ENCODE measurements around the gene ARHGAP28. TPM values are rescaled to one million over a fixed set of nuclear protein-coding genes. Genes with fewer than 3 reads are reported as not detected.

The ARHGAP28 gene
- total RNA-seq, 4 donors from 2014 or later: 1.0 to 39.0 (median 8.7) TPM

DNA sequence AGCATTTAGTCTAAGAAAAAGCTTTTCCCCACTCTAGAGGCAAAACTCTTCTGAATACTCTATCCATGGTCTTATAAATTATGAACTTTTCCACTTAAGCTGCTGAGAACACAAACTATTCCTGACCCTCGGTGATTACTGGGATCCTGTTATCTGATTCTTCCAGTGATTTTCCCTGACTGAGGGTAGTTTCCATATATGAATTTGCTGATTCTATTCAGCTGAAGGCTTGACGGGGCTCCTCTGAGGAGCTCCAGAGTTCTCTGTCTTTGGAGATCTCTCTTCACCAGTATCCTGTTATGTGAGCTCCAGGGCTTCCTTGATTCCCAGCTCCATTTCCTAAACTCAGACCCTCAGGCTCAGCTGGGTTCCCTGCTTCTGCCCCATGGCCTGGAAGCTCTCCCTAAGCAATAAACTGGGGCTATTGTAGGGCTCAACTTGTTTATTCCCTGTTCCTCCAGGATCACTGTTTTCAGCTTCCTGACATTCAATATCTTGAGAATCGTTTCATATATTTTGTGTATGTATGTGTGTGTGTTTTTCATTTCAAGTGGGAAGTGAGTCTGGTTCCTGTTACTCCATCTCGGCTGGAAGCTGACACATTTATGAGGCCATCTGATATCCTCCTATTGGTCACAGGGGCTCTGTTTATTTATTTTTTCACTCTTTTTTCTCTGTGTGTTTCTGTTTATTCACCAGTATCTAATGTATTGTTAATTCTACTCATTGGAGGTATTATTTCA, 78.2 kb downstream of the ARHGAP28 start:
- H3K27ac ChIP-seq: no peak overlapping the region
- no peaks in the 10 kb centered on the region for H3K9me3 ChIP-seq
- no peaks in the 10 kb centered on the region for H3K4me1 ChIP-seq
- TF ChIP-seq POLR2A (IDR thresholded peaks at IDR 0.05): no peak
- TF ChIP-seq, protein P1, sequence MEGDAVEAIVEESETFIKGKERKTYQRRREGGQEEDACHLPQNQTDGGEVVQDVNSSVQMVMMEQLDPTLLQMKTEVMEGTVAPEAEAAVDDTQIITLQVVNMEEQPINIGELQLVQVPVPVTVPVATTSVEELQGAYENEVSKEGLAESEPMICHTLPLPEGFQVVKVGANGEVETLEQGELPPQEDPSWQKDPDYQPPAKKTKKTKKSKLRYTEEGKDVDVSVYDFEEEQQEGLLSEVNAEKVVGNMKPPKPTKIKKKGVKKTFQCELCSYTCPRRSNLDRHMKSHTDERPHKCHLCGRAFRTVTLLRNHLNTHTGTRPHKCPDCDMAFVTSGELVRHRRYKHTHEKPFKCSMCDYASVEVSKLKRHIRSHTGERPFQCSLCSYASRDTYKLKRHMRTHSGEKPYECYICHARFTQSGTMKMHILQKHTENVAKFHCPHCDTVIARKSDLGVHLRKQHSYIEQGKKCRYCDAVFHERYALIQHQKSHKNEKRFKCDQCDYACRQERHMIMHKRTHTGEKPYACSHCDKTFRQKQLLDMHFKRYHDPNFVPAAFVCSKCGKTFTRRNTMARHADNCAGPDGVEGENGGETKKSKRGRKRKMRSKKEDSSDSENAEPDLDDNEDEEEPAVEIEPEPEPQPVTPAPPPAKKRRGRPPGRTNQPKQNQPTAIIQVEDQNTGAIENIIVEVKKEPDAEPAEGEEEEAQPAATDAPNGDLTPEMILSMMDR (IDR thresholded peaks at IDR 0.05): no peak
- DNase-seq: no peak
- H3K36me3 ChIP-seq: no peaks in the 10 kb centered on the region
- intact Hi-C loops (cut with DNase I; ENCODE audit: low total_unique reads): no loop called here
- no peak overlapping the region for H3K4me3 ChIP-seq
- H3K27me3 ChIP-seq: no peaks in the 10 kb centered on the region

DNA sequence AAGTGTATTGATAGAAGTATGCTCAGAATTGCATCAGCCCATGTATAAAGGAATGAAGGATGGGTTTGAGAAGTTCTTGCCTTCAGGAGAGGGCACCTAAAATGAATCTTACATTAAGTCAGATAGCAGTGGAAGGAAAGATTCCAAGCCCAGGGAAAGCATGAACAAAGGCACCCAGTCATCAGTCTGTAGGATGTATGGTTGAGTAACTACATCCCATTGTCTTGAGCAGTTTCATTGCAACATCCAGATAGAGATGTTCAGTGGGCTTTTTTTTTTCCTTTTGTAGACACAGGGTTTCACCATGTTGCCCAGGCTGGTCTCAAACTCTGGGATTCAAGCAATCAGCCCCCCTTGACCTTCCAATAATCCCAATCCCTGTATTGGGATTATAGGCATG, 80.7 kb downstream of the ARHGAP28 start:
- Histone ChIP-seq H3K36me3 (no peaks in the 10 kb centered on the region), H3K4me1 (no peaks in the 10 kb centered on the region), H3K9me3 (no peaks in the 10 kb centered on the region), H3K27ac (no peak overlapping the region), H3K4me3 (no peak overlapping the region), H3K27me3 (no peaks in the 10 kb centered on the region)
- intact Hi-C loops (cut with DNase I; ENCODE audit: low total_unique reads): no loop called here
- no peak for TF ChIP-seq POLR2A (IDR thresholded peaks at IDR 0.05)
- no peak for DNase-seq

- intact Hi-C loops (cut with DNase I; ENCODE audit: low total_unique reads): no loop called here
- no peak overlapping the region for H3K4me3 ChIP-seq
- no peaks in the 10 kb centered on the region for H3K4me1 ChIP-seq
- no peaks in the 10 kb centered on the region for H3K27me3 ChIP-seq
- DNase-seq: no peak
- no peaks in the 10 kb centered on the region for H3K36me3 ChIP-seq
- H3K27ac ChIP-seq: no peak overlapping the region
- no peak for TF ChIP-seq POLR2A (IDR thresholded peaks at IDR 0.05)
- TF ChIP-seq, protein P1 (IDR thresholded peaks at IDR 0.05): no peak
- H3K9me3 ChIP-seq: no peaks in the 10 kb centered on the region
Measured at GRCh38 chr18:6811816-6812215, 82.3 kb downstream of the ARHGAP28 start.

DNA sequence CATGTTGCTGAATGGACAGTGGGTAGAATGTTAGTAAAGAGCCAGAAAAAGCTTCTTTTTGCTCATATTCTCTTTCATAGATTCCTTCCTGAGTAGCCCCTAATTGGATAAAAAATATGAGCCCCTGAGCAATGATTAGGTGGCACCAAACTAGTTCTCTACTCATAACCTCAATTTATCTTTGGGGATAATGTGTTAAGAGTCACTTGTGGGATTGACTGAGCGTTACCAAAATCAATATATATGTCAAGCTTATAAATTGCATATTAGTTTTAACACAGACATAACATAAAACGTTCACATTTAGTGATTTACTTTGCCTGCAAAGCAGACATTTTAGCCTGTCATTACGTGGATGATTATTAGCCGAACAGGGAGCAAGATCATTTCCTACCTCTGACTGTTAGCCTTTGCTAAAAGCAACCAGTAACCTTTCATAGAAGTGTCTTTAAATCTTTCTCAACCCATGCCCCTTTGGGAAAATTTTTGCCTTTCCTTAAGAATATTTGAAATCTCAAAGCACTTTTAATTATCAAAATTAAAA, 85.4 kb downstream of the ARHGAP28 start:
- no peaks in the 10 kb centered on the region for H3K27me3 ChIP-seq
- no peak overlapping the region for H3K4me3 ChIP-seq
- H3K36me3 ChIP-seq: no peaks in the 10 kb centered on the region
- no peak overlapping the region for H3K27ac ChIP-seq
- no peaks in the 10 kb centered on the region for H3K4me1 ChIP-seq
- intact Hi-C loops (cut with DNase I; ENCODE audit: low total_unique reads): no loop called here
- no peak for TF ChIP-seq POLR2A (IDR thresholded peaks at IDR 0.05)
- TF ChIP-seq, protein P1 (IDR thresholded peaks at IDR 0.05): no peak
- no peaks in the 10 kb centered on the region for H3K9me3 ChIP-seq
- DNase-seq: no peak

DNA sequence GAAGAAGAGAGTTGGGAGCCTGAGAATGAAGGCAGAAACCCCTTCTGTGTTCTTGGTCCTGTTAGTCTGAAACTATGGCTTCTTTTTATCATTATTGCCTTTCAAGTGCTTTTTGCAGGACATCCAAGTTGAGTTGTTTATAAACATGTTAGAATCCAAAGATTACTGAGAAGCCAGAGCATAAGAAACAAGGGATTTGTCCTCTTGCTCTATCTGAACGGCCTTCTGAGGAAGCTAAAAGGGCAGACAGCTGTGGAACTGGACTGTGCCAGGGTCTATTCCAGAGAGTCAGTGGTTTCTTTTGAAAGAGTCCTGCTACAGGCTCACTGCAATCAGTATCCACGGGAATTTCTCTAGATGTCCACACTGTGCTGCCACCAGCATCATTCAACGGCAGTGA, 86.6 kb downstream of the ARHGAP28 start:
- Histone ChIP-seq H3K27me3 (no peaks in the 10 kb centered on the region), H3K4me3 (no peak overlapping the region), H3K27ac (no peak overlapping the region), H3K4me1 (no peaks in the 10 kb centered on the region), H3K36me3 (no peaks in the 10 kb centered on the region), H3K9me3 (no peaks in the 10 kb centered on the region)
- DNase-seq: no peak
- intact Hi-C loops (cut with DNase I; ENCODE audit: low total_unique reads): no loop called here
- no peak for TF ChIP-seq POLR2A (IDR thresholded peaks at IDR 0.05)
- TF ChIP-seq, protein P1 (IDR thresholded peaks at IDR 0.05): no peak
